Body of pancreas (tissue), 4 donors: ENCODE measurements around the gene CHD6.

Experiments
- CTCF ChIP-seq, 7 experiments: fragments of 450-650 bp in 4 of 7; fragments of 200-600 bp in 3 of 7; sonication (generic) in 3 of 7; IDR thresholded peaks; one replicate each; pipeline ENCODE4 v1.5.1; 2016 to 2019; ENCODE audit warnings: antibody characterized with exemption in 7 of 7
- POLR2A ChIP-seq, 3 donors: fragments of 450-650 bp; IDR thresholded peaks; one replicate each; pipeline ENCODE4 v1.6.1; 2016; ENCODE audit warnings: antibody characterized with exemption in 3 of 3, mild to moderate bottlenecking in 2 of 3

- TF ChIP-seq CTCF (IDR thresholded peaks at IDR 0.05): no peak
- TF ChIP-seq POLR2A (IDR thresholded peaks at IDR 0.05): no peak
Measured at GRCh38 chr20:41592516-41593216, 25.5 kb downstream of the CHD6 start.
